ENCODE measurements around the gene MAN2B2. TPM values are rescaled to one million over a fixed set of nuclear protein-coding genes. Genes with fewer than 3 reads are reported as not detected.

Gene MAN2B2
- total and polyA plus RNA-seq, 2 of the 8 experiments (the other 6 are each of a cell fraction or from before 2014, with no cell fraction given): 3.3 to 4.0 TPM

GRCh38 chr4:6571608-6572007 lies 3.4 kb upstream of the MAN2B2 start:
- H4K5ac ChIP-seq (ENCODE audit: insufficient read length, low read depth, low read length): no peak overlapping the region
- H3K79me1 ChIP-seq (ENCODE audit: low read depth, low read length): no peaks in the 10 kb centered on the region
- H3K27me3 ChIP-seq (replicated peaks in 1 of 4; ENCODE audit: control insufficient read depth in 3 of 4, extremely low read depth in 1 of 4, insufficient read depth in 3 of 4, low read length in 3 of 4): peaks cover 3 to 17% (median 12%) of the 10 kb centered on the region in 4 experiments
- H3K27ac ChIP-seq (ENCODE audit: low read depth, low read length): no peak overlapping the region
- no peak for DNase-seq (ENCODE audit: low read depth in 1 of 2, low spot score in 2 of 2)
- no peak overlapping the region for H3K56ac ChIP-seq (replicated peaks; ENCODE audit: insufficient read length, low read depth, low read length)
- no peak overlapping the region for H2BK20ac ChIP-seq (ENCODE audit: low read length)
- POLR2A ChIA-PET (ENCODE audit: partially characterized antibody): no interaction called here
- H3K23me2 ChIP-seq (ENCODE audit: low read depth, low read length): peaks cover 4% of the 10 kb centered on the region; the same call in 1 of the 2 replicates
- no peak overlapping the region for H2BK15ac ChIP-seq (ENCODE audit: low read length)
- H4K91ac ChIP-seq (replicated peaks; ENCODE audit: insufficient read length, low read length): no peak overlapping the region
- H3K79me2 ChIP-seq (ENCODE audit: control insufficient read depth in 1 of 2, insufficient read depth in 2 of 2, low read length in 2 of 2): no peaks in the 10 kb centered on the region
- TF ChIP-seq ATF3 (IDR thresholded peaks at IDR 0.05; ENCODE audit: insufficient read depth, low read depth, low read length): no peak
- TF ChIP-seq SP2 (IDR thresholded peaks at IDR 0.05; ENCODE audit: low read length): no peak
- TF ChIP-seq TCF12 (IDR thresholded peaks at IDR 0.05; ENCODE audit: low read depth, low read length): no peak
- no peak for TF ChIP-seq SIX5 (IDR thresholded peaks at IDR 0.05; ENCODE audit: low read depth, low read length)
- TF ChIP-seq POU5F1 (IDR thresholded peaks at IDR 0.05; ENCODE audit: low read depth, low read length): no peak
- no peak overlapping the region for H2AFZ ChIP-seq (ENCODE audit: low read length)
- no peaks in the 10 kb centered on the region for H3K9me3 ChIP-seq (ENCODE audit: insufficient read depth in 2 of 2, low read depth in 1 of 2, low read length in 1 of 2)
- H2BK120ac ChIP-seq (replicated peaks; ENCODE audit: low read depth, low read length): no peak overlapping the region
- no peak overlapping the region for H2AK5ac ChIP-seq (ENCODE audit: low read depth, low read length)
- H3K4me1 ChIP-seq (replicated peaks in 1 of 4; ENCODE audit: control insufficient read depth in 3 of 4, insufficient read depth in 4 of 4, low read length in 3 of 4): peaks cover 0 to 7% (median 5%) of the 10 kb centered on the region in 4 experiments; a peak in 4 of 7 replicates
- no peak overlapping the region for H3K9ac ChIP-seq (replicated peaks in 1 of 4; ENCODE audit: extremely low read depth in 1 of 4, low read depth in 3 of 4, low read length in 3 of 4)
- no peak overlapping the region for H2BK12ac ChIP-seq (ENCODE audit: low read depth, low read length)
- H4K8ac ChIP-seq (ENCODE audit: extremely low read depth, insufficient read depth, low read length): no peak overlapping the region
- H3K4ac ChIP-seq (replicated peaks; ENCODE audit: insufficient read length, low read depth, low read length): no peak overlapping the region
- H3K18ac ChIP-seq (ENCODE audit: extremely low read depth, low read length): no peak overlapping the region
- no peaks in the 10 kb centered on the region for H3K36me3 ChIP-seq (ENCODE audit: control insufficient read depth in 2 of 4, insufficient read depth in 4 of 4, low read length in 3 of 4)
- no peak overlapping the region for H2BK5ac ChIP-seq (ENCODE audit: low read depth, low read length)
- FAIRE-seq: no peak
- H3K23ac ChIP-seq (ENCODE audit: insufficient read length): no peak overlapping the region
- 86% methylated on average over 3 of the region's 3 CpGs; no CpG with 5 or more reads in 1 of the 2 experiments for WGBS, 2 experiments (ENCODE audit: extremely low coverage in 1 of 2, insufficient coverage in 1 of 2, insufficient read length in 1 of 2, insufficient replicate concordance in 2 of 2, low coverage in 1 of 2, low lambda C conversion rate in 2 of 2, missing lambda C conversion rate in 1 of 2)
- no peak overlapping the region for H3K4me2 ChIP-seq (ENCODE audit: insufficient read depth in 1 of 2, low read depth in 2 of 2, low read length in 2 of 2)
- CTCF ChIA-PET (ENCODE audit: partially characterized antibody): no interaction called here
- H3K4me3 ChIP-seq (ENCODE audit: extremely low read depth in 1 of 4, insufficient read depth in 2 of 4, low read depth in 3 of 4, low read length in 4 of 4): no peak overlapping the region
- peaks cover 0 to 1% of the 10 kb centered on the region in 2 experiments for H4K20me1 ChIP-seq (replicated peaks in 1 of 2; ENCODE audit: control insufficient read depth in 1 of 2, insufficient read depth in 2 of 2, low read length in 2 of 2)
- H3K14ac ChIP-seq (ENCODE audit: insufficient read length): no peak overlapping the region

Measured in H1 (cell line).